ENCODE data around the gene SVEP1. TPM values are rescaled to one million over a fixed set of nuclear protein-coding genes. Genes with fewer than 3 reads are reported as not detected.
A peak's percentile ranks its signal among the peaks of the same experiment; 100 is the strongest.

The SVEP1 gene
- total and polyA plus RNA-seq, 9 donors, result 13.7 to 35.3 (median 24.8) TPM

GRCh38 chr9:110432253-110432652 is 147.3 kb downstream of the SVEP1 start:
- H3K4me1 ChIP-seq (ENCODE audit: control insufficient read depth, insufficient read depth, low read length), result no peaks in the 10 kb centered on the region
- no CpG with 5 or more reads among the region's 3 CpGs for WGBS (ENCODE audit: insufficient coverage)
- DNase-seq, result peak; percentile 52
- H3K36me3 ChIP-seq (ENCODE audit: control insufficient read depth, insufficient read depth, low read length), result peaks cover 6% of the 10 kb centered on the region
- H3K4me3 ChIP-seq (ENCODE audit: low read length), result no peak overlapping the region
- no peaks in the 10 kb centered on the region for H3K27me3 ChIP-seq (ENCODE audit: control insufficient read depth, insufficient read depth, low read length)
- no peak overlapping the region for H3K27ac ChIP-seq (ENCODE audit: low read length)
- H3K9me3 ChIP-seq (replicated peaks; ENCODE audit: control insufficient read depth, low read depth, low read length), result no peaks in the 10 kb centered on the region

- Histone ChIP-seq H3K36me3 (ENCODE audit: control insufficient read depth, insufficient read depth, low read length) (peaks cover 6% of the 10 kb centered on the region), H3K4me1 (ENCODE audit: control insufficient read depth, insufficient read depth, low read length) (no peaks in the 10 kb centered on the region), H3K27me3 (ENCODE audit: control insufficient read depth, insufficient read depth, low read length) (no peaks in the 10 kb centered on the region), H3K4me3 (ENCODE audit: low read length) (no peak overlapping the region), H3K27ac (ENCODE audit: low read length) (no peak overlapping the region), H3K9me3 (replicated peaks; ENCODE audit: control insufficient read depth, low read depth, low read length) (no peaks in the 10 kb centered on the region)
- peak; percentile 21 for DNase-seq
- no CpG with 5 or more reads among the region's 1 CpG for WGBS (ENCODE audit: insufficient coverage)
These were observed 150.1 kb downstream of the SVEP1 start for GRCh38 chr9:110429453-110429852.

GRCh38 chr9:110427497-110428104 is 151.9 kb downstream of the SVEP1 start:
- H3K27ac ChIP-seq (ENCODE audit: low read length), result no peak overlapping the region
- no peaks in the 10 kb centered on the region for H3K9me3 ChIP-seq (replicated peaks; ENCODE audit: control insufficient read depth, low read depth, low read length)
- no peak overlapping the region for H3K4me3 ChIP-seq (ENCODE audit: low read length)
- no peaks in the 10 kb centered on the region for H3K27me3 ChIP-seq (ENCODE audit: control insufficient read depth, insufficient read depth, low read length)
- WGBS (ENCODE audit: insufficient coverage), result 35% methylated on average over 4 of the region's 7 CpGs
- H3K4me1 ChIP-seq (ENCODE audit: control insufficient read depth, insufficient read depth, low read length), result no peaks in the 10 kb centered on the region
- peak; percentile 61 for DNase-seq
- peaks cover 3% of the 10 kb centered on the region for H3K36me3 ChIP-seq (ENCODE audit: control insufficient read depth, insufficient read depth, low read length)

- no peak overlapping the region for H3K27ac ChIP-seq (ENCODE audit: low read length)
- no CpG with 5 or more reads among the region's 2 CpGs for WGBS (ENCODE audit: insufficient coverage)
- H3K27me3 ChIP-seq (ENCODE audit: control insufficient read depth, insufficient read depth, low read length), result no peaks in the 10 kb centered on the region
- no peak overlapping the region for H3K4me3 ChIP-seq (ENCODE audit: low read length)
- no peaks in the 10 kb centered on the region for H3K9me3 ChIP-seq (replicated peaks; ENCODE audit: control insufficient read depth, low read depth, low read length)
- DNase-seq, result peak; percentile 38
- no peaks in the 10 kb centered on the region for H3K4me1 ChIP-seq (ENCODE audit: control insufficient read depth, insufficient read depth, low read length)
- no peaks in the 10 kb centered on the region for H3K36me3 ChIP-seq (ENCODE audit: control insufficient read depth, insufficient read depth, low read length)
These were observed 153.4 kb downstream of the SVEP1 start for GRCh38 chr9:110426052-110426709.

GRCh38 chr9:110414471-110414870 is 165.1 kb downstream of the SVEP1 start:
- DNase-seq, result no peak
- WGBS (ENCODE audit: insufficient coverage), result 60% methylated on average over 1 of the region's 2 CpGs
- no peaks in the 10 kb centered on the region for H3K9me3 ChIP-seq (replicated peaks; ENCODE audit: control insufficient read depth, low read depth, low read length)
- no peaks in the 10 kb centered on the region for H3K4me1 ChIP-seq (ENCODE audit: control insufficient read depth, insufficient read depth, low read length)
- no peak overlapping the region for H3K4me3 ChIP-seq (ENCODE audit: low read length)
- H3K27me3 ChIP-seq (ENCODE audit: control insufficient read depth, insufficient read depth, low read length), result no peaks in the 10 kb centered on the region
- H3K27ac ChIP-seq (ENCODE audit: low read length), result no peak overlapping the region
- H3K36me3 ChIP-seq (ENCODE audit: control insufficient read depth, insufficient read depth, low read length), result no peaks in the 10 kb centered on the region

- H3K4me3 ChIP-seq (ENCODE audit: low read length), result no peak overlapping the region
- 98% methylated on average over 4 of the region's 5 CpGs for WGBS (ENCODE audit: insufficient coverage)
- H3K27me3 ChIP-seq (ENCODE audit: control insufficient read depth, insufficient read depth, low read length), result no peaks in the 10 kb centered on the region
- no peak overlapping the region for H3K27ac ChIP-seq (ENCODE audit: low read length)
- peaks cover 11% of the 10 kb centered on the region for H3K36me3 ChIP-seq (ENCODE audit: control insufficient read depth, insufficient read depth, low read length)
- no peaks in the 10 kb centered on the region for H3K9me3 ChIP-seq (replicated peaks; ENCODE audit: control insufficient read depth, low read depth, low read length)
- no peak for DNase-seq
- H3K4me1 ChIP-seq (ENCODE audit: control insufficient read depth, insufficient read depth, low read length), result no peaks in the 10 kb centered on the region
These were observed 168.6 kb downstream of the SVEP1 start for GRCh38 chr9:110410961-110411360.

- DNase-seq, result no peak
- whole genome bisulfite sequencing (ENCODE audit: insufficient coverage), result 85% methylated on average over 2 of the region's 7 CpGs
- Histone ChIP-seq H3K27ac (ENCODE audit: low read length) (no peak overlapping the region), H3K9me3 (replicated peaks; ENCODE audit: control insufficient read depth, low read depth, low read length) (no peaks in the 10 kb centered on the region), H3K27me3 (ENCODE audit: control insufficient read depth, insufficient read depth, low read length) (no peaks in the 10 kb centered on the region), H3K4me3 (ENCODE audit: low read length) (no peak overlapping the region), H3K36me3 (ENCODE audit: control insufficient read depth, insufficient read depth, low read length) (peaks cover 11% of the 10 kb centered on the region), H3K4me1 (ENCODE audit: control insufficient read depth, insufficient read depth, low read length) (no peaks in the 10 kb centered on the region)
These were observed 170.9 kb downstream of the SVEP1 start for GRCh38 chr9:110408598-110408997.

GRCh38 chr9:110405858-110406443 is 173.6 kb downstream of the SVEP1 start:
- WGBS (ENCODE audit: insufficient coverage), result 97% methylated on average over 5 of the region's 9 CpGs
- Histone ChIP-seq H3K9me3 (replicated peaks; ENCODE audit: control insufficient read depth, low read depth, low read length) (no peaks in the 10 kb centered on the region), H3K4me1 (ENCODE audit: control insufficient read depth, insufficient read depth, low read length) (no peaks in the 10 kb centered on the region), H3K27me3 (ENCODE audit: control insufficient read depth, insufficient read depth, low read length) (no peaks in the 10 kb centered on the region), H3K4me3 (ENCODE audit: low read length) (no peak overlapping the region), H3K27ac (ENCODE audit: low read length) (no peak overlapping the region), H3K36me3 (ENCODE audit: control insufficient read depth, insufficient read depth, low read length) (peaks cover 11% of the 10 kb centered on the region)
- no peak for DNase-seq

- no peak overlapping the region for H3K4me3 ChIP-seq (ENCODE audit: low read length)
- WGBS (ENCODE audit: insufficient coverage), result no CpG with 5 or more reads among the region's 4 CpGs
- H3K4me1 ChIP-seq (ENCODE audit: control insufficient read depth, insufficient read depth, low read length), result no peaks in the 10 kb centered on the region
- H3K27me3 ChIP-seq (ENCODE audit: control insufficient read depth, insufficient read depth, low read length), result no peaks in the 10 kb centered on the region
- no peaks in the 10 kb centered on the region for H3K9me3 ChIP-seq (replicated peaks; ENCODE audit: control insufficient read depth, low read depth, low read length)
- peaks cover 11% of the 10 kb centered on the region for H3K36me3 ChIP-seq (ENCODE audit: control insufficient read depth, insufficient read depth, low read length)
- no peak overlapping the region for H3K27ac ChIP-seq (ENCODE audit: low read length)
- DNase-seq, result no peak
These were observed 175.1 kb downstream of the SVEP1 start for GRCh38 chr9:110404473-110404872.

GRCh38 chr9:110399983-110400382 is 179.6 kb downstream of the SVEP1 start:
- Histone ChIP-seq H3K36me3 (ENCODE audit: control insufficient read depth, insufficient read depth, low read length) (no peaks in the 10 kb centered on the region), H3K27ac (ENCODE audit: low read length) (no peak overlapping the region), H3K27me3 (ENCODE audit: control insufficient read depth, insufficient read depth, low read length) (no peaks in the 10 kb centered on the region), H3K4me1 (ENCODE audit: control insufficient read depth, insufficient read depth, low read length) (no peaks in the 10 kb centered on the region), H3K9me3 (replicated peaks; ENCODE audit: control insufficient read depth, low read depth, low read length) (no peaks in the 10 kb centered on the region), H3K4me3 (ENCODE audit: low read length) (no peak overlapping the region)
- no peak for DNase-seq
- WGBS (ENCODE audit: insufficient coverage), result no CpG with 5 or more reads among the region's 4 CpGs

Data from muscle of leg (tissue), 11 donors.